AG04449 (cell line): ENCODE results near the gene CCR1.

Source experiments
- CTCF ChIA-PET: fragments of 350-600 bp; formaldehyde crosslinking; extraction: SDS; loops from one replicate; lab custom pipeline; 2021; ENCODE audit warnings: antibody characterized with exemption; lab: Yijun Ruan, JAX
- POLR2A ChIA-PET: fragments of 400-600, 350-600 bp; formaldehyde crosslinking; extraction: SDS; loops from one replicate; lab custom pipeline; 2020; ENCODE audit warnings: antibody characterized with exemption, inconsistent platforms; lab: Yijun Ruan, JAX
- DNase-seq: peaks from one replicate; pipeline ENCODE4 v3.0.0-alpha.2; 2010; ENCODE audit warnings: low read depth, low spot score
- H3K4me3 ChIP-seq: 2 replicates; pipeline ENCODE4 v1.5.1; 2011; ENCODE audit warnings: low read depth, mild to moderate bottlenecking, control low read depth, low read length
- CTCF ChIP-seq: IDR thresholded peaks from one replicate; pipeline ENCODE4 v1.5.1; 2011; ENCODE audit warnings: mild to moderate bottlenecking, moderate library complexity, low read length, control low read depth, inconsistent platforms; ENCODE audit not compliant: insufficient read depth; ENCODE audit errors: missing control alignments

The CCR1 gene

GRCh38 chr3:46208167-46208704 lies at the start of gene CCR1:
CCR1 (minus strand) TSS chr3:46208313; CDS start chr3:46204313, 4,000 bp downstream.
- CTCF ChIA-PET = interaction anchor here (1.0 to 1.5 kb wide), 3 partner anchors 25 to 125 kb away, joined by 3 to 4 read pairs (median 3); no protein-coding TSS in a partner anchor
- no peak for DNase-seq

DNA sequence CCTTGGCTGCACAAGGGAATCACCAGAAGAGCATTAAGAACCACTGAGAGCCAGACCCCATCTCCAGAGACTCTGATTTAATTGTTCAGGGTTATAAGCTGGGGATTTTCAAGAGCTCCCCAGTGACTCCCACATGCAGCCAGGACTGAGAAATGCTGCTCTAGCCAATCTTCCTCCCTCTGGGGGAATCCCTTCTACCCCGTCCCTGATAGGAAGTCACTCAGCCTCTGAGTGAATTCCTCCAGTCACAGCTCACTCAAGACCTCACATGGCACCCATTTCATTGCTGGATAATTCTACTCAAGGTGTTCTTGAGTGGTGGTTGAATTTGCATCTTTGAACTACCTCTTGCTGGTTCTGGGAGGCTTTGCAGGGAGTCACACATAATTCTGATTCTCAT lies 44.9 kb upstream of the CCR1 start:
- POLR2A ChIA-PET = no interaction called here
- CTCF ChIA-PET = no interaction called here
- TF ChIP-seq CTCF = no peak
- H3K4me3 ChIP-seq = no peak overlapping the region
- no peak for DNase-seq

More at GRCh38 chr3:46208167-46208704, at the start of gene CCR1:
- no peak within 1 kb of the TSS for H3K4me3 ChIP-seq
- POLR2A ChIA-PET = no interaction called here
- TF ChIP-seq CTCF = peak; percentile 28

GRCh38 chr3:46245146-46245545 lies 37.0 kb upstream of the CCR1 start:
- DNase-seq = no peak
- CTCF ChIA-PET = interaction anchor here (0.7 to 1.0 kb wide), 2 partner anchors 10 to 20 kb away, joined by 3 to 4 read pairs; no protein-coding TSS in a partner anchor
- no peak overlapping the region for H3K4me3 ChIP-seq
- POLR2A ChIA-PET = no interaction called here
- TF ChIP-seq CTCF = no peak

- TF ChIP-seq CTCF = no peak
- no peak overlapping the region for H3K4me3 ChIP-seq
- DNase-seq = no peak
- ChIA-PET POLR2A (no interaction called here), CTCF (no interaction called here)
Measured at GRCh38 chr3:46243560-46243959, 35.4 kb upstream of the CCR1 start.

DNA sequence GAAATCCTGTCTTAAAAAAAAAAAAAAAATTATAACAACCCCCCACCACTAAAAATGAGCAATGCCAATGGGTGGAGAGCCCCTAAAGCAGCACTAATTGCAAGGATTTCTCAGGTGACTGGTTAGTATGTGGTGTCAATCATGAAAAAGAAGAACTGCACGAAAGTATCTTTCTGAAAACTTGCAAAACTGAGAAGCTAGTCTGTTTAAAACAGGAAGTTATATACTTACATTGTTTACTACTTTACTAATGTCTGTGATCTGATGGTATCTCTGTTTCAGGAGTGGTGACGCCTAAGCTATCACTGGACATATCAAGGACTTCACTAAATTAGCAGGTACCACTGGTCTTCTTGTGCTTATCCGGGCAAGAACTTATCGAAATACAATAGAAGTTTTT lies 34.0 kb upstream of the CCR1 start, which contains the start of gene CCR3:
Gene CCR3, plus strand, starts transcription at position 341 of the 400 bp plus-strand sequence. CDS start 22,699 bp downstream, outside the sequence.
- TF ChIP-seq CTCF = no peak
- H3K4me3 ChIP-seq = no peak within 1 kb of the TSS
- POLR2A ChIA-PET = no interaction called here
- CTCF ChIA-PET = no interaction called here
- no peak for DNase-seq

- no peak for DNase-seq
- CTCF ChIA-PET = no interaction called here
- POLR2A ChIA-PET = no interaction called here
- no peak for TF ChIP-seq CTCF
- H3K4me3 ChIP-seq = no peak overlapping the region
Measured at GRCh38 chr3:46239952-46240351, 31.8 kb upstream of the CCR1 start.
